HG02610 (cell line): ENCODE measurements around the gene ARHGAP27.
"Not testable (repeated sequence)": the region's sequence is repeated elsewhere in the genome, so short reads cannot be mapped to it uniquely, and the experiment has no call there.

Source experiments
- ATAC-seq: cut with Tn5 transposase; IDR thresholded peaks from one replicate; pipeline ENCODE4 v1.9.1; 2021; ENCODE audit warnings: mild to moderate bottlenecking, moderate library complexity; ENCODE audit not compliant: unreplicated experiment

Gene ARHGAP27

GRCh38 chr17:45447650-45448049, 15.0 kb upstream of the ARHGAP27 start:
- ATAC-seq: not testable (repeated sequence)

- not testable (repeated sequence) for ATAC-seq
These were observed 14.4 kb upstream of the ARHGAP27 start for GRCh38 chr17:45446872-45447625.

- ATAC-seq: not testable (repeated sequence)
These were observed 13.5 kb upstream of the ARHGAP27 start for GRCh38 chr17:45445901-45446743.

- not testable (repeated sequence) for ATAC-seq
These were observed 12.5 kb upstream of the ARHGAP27 start for GRCh38 chr17:45444856-45445820.

GRCh38 chr17:45444301-45444700, 11.6 kb upstream of the ARHGAP27 start:
- not testable (repeated sequence) for ATAC-seq

GRCh38 chr17:45443371-45444260, 10.9 kb upstream of the ARHGAP27 start:
- not testable (repeated sequence) for ATAC-seq

GRCh38 chr17:45441526-45442310, 9.0 kb upstream of the ARHGAP27 start:
- ATAC-seq: no peak

- ATAC-seq: peak; percentile 42
These were observed 8.3 kb upstream of the ARHGAP27 start for GRCh38 chr17:45440839-45441515.

- ATAC-seq: no peak
These were observed 7.6 kb upstream of the ARHGAP27 start for GRCh38 chr17:45440161-45440778.

GRCh38 chr17:45438931-45439610, 6.4 kb upstream of the ARHGAP27 start:
- ATAC-seq: no peak

- no peak for ATAC-seq
These were observed 5.0 kb upstream of the ARHGAP27 start for GRCh38 chr17:45437465-45438283.

GRCh38 chr17:45436625-45437464, 4.2 kb upstream of the ARHGAP27 start:
- no peak for ATAC-seq

GRCh38 chr17:45436161-45436560, 3.5 kb upstream of the ARHGAP27 start:
- ATAC-seq: no peak

GRCh38 chr17:45435481-45435880, 2.8 kb upstream of the ARHGAP27 start:
- no peak for ATAC-seq

GRCh38 chr17:45433159-45433535, 477 bp upstream of the ARHGAP27 start:
- ATAC-seq: no peak
